HG03103 (cell line): ENCODE data around the gene TGM5.

ENCODE experiments used
- ATAC-seq: cut with Tn5 transposase; IDR thresholded peaks from one replicate; pipeline ENCODE4 v1.9.1; 2021; ENCODE audit warnings: low read depth; ENCODE audit not compliant: unreplicated experiment

Gene TGM5

DNA sequence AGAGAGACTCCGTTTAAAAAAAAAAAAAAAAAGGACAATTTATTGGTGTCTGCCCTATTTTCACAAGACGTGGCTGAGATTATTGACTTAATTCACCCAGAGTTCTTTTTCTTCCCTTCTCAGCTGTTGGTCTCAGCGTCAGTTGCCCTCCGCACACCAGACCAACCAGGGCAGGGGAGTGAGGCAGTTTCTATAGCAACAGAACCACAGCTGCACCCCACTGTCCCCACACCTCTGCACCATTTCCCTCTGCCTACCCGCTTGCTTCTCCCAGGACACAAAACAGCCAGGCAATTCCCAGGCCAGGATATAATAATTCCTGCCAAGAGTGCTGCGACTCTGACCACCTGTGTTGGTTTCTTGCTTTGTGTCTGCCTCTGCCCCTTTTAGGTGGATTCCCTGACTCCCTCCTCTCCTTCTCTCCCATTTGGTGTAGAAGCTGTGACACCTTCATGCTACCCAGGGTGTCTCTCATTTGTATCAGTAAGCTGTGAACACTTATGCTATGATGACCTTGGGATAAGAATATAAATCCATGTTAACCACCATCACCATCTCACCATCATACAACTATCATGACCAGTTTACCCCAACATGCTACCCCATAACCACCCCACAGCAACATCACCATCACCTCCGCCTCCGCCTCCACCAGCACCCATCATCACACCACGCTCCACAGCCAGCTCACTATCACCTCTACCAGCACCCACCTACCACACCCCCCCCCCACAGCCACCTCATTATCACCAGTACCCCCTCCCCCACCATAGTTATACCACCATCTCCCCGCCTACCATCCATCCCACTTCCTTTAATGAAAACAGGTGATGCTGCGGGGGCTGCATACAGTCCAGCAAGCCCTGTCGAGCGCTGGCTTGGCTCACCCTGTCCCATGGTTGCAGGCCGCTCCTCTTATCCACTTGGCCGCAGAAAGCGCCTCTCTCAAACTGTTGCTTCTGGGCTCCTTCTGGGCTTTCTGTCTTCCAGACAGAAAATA, 46.5 kb downstream of the TGM5 start:
- ATAC-seq: no peak

DNA sequence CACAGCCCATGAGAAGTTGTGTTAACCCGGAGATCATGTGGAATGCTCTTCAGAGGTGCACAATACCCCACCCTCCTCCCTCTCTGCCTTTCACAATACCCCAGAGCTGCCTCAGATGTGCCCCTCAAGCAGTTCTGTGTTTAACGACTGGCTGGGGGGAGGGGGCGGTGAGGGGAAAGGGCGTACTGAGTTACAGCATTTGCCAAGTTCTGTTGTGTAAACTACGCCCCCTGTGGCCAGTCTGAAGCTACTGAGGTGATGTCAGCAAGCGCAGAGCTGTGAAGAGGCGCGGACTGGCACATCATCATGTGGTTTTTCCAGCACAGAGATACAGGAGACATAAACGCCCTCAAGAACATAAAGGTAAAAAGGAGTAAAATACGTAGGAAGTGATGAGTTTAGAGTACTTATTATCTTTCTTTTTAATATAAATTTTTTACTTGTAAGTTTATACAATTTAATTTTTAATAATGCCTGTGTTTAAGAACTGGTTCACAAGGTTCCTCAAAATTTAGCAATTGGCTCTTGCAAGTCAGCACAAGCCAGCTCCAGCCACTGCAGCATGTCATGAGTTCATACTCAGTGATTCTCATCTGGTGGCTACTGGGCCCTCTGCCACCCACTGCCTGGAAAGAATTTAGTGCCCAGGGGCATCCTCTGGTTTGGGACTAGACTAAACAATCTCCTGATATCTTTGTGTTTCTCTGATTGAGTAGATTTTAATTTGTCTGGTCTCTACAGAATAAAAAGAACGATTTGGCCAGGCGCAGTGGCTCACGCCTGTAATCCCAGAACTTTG, 47.6 kb downstream of the TGM5 start:
- no peak for ATAC-seq

- no peak for ATAC-seq
These were observed 50.8 kb downstream of the TGM5 start for GRCh38 chr15:43215961-43216360.

- no peak for ATAC-seq
These were observed 52.0 kb downstream of the TGM5 start for GRCh38 chr15:43214592-43215295.

GRCh38 chr15:43214169-43214568, 52.6 kb downstream of the TGM5 start:
- ATAC-seq: no peak

DNA sequence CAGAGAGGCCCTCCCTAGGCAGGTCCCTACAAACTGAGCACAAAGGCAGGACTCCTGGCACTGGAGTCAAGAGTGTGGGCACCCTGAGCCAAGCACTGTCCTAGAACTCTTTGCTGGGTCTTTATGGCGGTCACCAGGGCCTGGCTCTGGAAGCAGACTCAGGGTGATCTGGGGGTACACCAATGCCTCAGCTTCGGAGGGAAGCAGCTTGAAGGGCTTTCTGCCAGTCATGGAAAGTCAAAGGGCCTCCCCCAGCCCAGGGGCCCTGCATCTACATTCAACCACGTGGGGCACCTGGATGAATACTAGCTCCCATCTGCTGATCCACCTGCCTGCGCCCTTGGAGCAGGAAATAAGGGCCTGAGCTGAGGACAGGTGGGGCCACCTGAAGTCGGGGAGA, 53.3 kb downstream of the TGM5 start:
- ATAC-seq: no peak

DNA sequence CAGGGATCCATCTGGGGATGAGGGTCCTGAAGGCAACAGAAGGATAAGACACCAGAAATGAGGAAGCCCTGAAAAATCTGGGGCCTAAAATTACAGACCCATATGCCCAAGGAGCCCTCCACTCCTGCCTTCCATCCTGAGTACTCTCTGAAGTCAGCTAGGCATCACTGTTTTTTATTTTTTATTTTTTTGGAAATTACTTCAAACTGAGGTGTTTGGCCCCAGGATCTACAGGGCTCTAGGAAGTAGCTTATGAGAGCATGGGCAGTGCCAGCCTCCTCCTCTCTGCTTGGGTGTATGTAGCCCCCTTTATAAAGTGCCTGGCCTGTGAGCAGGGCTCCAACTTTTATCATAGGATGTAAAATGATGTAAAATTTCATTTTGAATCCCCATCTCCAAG, 53.8 kb downstream of the TGM5 start:
- ATAC-seq: no peak

- ATAC-seq: no peak
These were observed 54.4 kb downstream of the TGM5 start for GRCh38 chr15:43212299-43212698.

DNA sequence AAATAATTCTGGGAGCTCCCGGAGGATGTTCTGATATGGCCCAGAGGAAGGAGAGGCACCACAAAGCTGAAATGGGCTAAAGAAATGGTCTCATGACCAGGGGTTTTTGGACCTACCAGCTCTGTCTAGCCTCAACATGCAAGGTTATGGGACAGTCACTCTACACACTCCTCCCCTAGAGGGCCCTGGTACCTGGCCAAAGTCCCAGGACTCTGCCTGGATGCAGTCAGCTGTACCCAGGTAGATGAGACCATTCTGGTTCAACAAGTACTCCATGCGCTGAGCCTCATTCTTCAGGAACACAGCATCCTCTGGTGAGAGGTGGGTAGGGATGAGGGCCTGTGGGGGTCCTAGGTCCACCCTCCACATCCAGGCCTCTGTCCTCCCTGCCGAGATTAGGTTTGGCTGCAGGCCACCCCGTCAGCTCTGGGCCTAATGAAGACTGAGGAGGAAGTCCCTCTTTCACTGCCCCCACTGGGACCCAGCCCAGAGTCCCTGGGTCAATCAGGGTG, 55.4 kb downstream of the TGM5 start:
- ATAC-seq: no peak

DNA sequence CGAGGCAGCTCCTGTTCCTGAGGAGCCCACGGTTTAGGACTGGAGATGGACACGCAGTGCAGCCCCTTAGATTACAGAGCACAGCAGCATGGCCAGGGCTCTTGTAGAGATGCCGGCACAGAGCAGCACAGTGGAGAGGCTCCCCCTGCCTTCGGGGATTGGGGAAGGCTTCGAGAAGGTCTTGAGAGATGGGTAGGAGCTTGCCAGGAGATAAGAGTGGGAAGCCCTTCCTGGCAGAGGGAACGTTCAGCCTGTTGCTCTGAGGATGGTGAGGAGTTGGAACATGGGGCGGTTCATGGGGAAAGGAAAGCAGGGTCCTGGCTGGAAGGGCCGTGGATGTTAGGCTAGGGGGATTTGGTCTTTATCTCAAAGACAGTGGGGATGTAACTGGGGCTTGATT, 55.9 kb downstream of the TGM5 start:
- ATAC-seq: no peak

GRCh38 chr15:43210172-43210745, 56.5 kb downstream of the TGM5 start:
- no peak for ATAC-seq

- no peak for ATAC-seq
These were observed 57.5 kb downstream of the TGM5 start for GRCh38 chr15:43209059-43209824.

GRCh38 chr15:43208052-43209002, 58.4 kb downstream of the TGM5 start:
- no peak for ATAC-seq

DNA sequence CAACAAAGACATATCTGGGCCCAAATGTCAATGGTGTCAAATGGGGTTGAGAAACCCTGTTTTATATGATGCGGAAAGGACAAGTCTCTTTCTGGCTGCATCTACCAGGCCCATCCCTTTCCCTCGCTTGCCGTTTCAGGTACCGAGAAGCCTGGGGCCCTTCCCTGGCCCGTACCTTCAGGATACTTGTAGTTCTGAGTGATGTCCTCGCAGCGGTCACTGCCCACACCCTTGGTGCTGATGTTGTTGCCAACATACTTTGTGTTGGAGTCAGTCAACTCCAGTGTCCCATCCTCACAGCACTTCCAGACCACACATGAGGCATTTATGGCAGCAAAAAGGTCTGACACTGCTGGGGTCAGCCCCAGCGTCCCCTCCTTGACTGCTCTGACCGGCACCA, 59.7 kb downstream of the TGM5 start:
- ATAC-seq: no peak

DNA sequence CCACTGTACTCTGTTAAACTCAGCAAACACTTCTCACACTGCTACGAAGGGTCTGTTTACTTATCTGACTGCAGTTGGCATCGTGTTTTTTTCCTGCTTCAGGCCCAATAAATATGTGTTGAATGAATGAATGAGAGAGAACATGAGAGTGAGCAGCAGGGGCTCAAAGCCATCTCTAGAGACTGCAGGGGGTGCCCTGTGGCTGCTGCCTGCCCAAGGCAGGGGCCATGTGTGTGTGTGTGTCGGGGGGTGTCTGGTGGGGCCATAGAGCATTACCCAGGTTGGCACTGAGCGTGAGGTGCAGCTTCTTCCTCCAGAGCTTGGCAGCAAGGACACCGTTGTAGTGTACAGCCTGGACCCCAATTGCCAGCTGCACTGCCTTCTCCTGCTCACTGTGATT, 60.7 kb downstream of the TGM5 start:
- ATAC-seq: no peak

DNA sequence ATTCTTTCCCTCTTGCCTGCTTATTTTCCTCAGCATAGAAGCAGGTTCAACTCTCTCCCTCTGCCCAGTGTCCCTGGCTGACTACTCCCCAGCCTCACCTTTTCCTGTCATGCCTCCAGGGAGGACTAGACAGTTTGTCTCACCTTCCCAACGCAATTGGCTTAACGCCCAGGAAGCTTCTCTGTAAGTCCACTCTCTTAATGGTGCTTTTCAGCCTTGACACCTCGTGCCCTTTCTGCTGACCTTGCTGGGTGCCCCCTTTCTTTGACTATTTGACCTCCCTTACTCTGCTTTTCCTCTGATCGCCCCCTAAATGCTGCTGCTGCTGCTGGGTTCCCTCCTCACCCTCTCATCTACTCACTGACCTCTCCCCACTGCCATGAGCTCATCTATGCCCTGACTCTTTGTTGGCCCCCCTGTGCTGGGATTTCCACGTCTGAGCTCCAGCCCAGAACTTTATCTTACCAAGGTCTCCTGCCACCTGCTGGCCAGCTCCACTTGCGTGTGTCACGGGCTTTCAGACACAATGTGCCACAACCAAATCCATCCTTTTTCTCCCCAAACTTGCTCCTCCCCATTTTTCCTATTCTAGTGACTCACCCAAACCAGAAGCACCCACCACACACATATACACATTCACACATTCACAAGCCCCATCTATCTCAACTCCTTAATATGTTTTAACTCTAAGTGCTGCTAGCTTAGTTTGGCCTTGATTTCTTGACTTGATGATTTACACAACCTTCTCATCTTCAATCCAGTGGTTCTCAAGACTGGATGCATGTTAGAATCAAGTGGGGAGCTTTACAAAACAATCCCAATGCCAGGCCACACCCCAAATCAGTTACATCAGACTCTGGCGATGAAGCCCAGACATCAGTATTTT, 62.5 kb downstream of the TGM5 start:
- no peak for ATAC-seq

DNA sequence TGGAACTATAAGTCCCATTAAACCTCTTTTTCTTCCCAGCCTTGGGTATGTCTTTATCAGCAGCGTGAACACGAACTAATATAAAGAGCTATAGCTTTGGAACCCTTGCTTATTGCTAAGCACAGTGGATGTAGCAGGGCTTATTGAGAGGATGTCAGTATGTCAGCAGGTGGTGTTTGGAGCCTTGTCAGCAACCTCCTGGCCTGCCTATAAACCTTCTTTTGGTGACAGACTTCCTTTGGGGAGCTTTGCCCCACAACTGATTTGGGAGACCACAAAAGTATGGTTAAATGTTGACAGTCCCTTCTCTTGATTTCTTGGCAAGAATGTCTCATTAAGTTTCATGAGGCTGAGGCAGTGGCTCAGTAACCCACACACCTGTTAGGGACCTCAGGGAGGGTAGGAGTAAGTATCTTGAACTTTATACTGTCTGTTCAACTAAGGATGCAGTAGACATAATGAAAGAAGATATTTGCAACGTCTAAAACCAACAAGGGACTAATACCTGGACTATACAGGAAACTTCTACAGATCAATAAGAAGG, 66.7 kb downstream of the TGM5 start:
- ATAC-seq: no peak
